ENCODE data around the gene FCHSD2. TPM values are rescaled to one million over a fixed set of nuclear protein-coding genes. Genes with fewer than 3 reads are reported as not detected.

The FCHSD2 gene
- total and polyA plus RNA-seq, 2 donors (not counting 1 experiment from before 2014, with no cell fraction given): 19.5 to 40.6 TPM

DNA sequence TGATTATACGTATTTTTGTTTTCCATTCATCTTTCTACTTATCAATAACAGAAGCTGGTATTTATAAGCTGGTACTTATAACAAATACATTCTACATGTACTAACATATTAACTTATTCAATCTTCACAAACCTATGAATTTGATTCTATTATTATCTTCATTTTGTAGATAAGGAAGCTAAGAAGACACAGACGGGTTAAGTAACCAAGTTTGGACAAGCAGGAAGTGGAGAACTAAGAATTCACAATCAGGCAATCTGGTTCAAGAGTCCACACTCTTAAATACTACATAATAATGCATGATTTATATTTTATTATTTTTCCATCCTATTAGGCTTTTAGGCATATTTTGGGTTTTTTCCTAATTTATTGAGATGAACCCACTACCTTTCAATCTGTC is 25.0 kb downstream of the FCHSD2 start:
- no peaks in the 10 kb centered on the region for H3K36me3 ChIP-seq (ENCODE audit: control insufficient read depth, insufficient read depth, low read length)
- TF ChIP-seq, protein P1, sequence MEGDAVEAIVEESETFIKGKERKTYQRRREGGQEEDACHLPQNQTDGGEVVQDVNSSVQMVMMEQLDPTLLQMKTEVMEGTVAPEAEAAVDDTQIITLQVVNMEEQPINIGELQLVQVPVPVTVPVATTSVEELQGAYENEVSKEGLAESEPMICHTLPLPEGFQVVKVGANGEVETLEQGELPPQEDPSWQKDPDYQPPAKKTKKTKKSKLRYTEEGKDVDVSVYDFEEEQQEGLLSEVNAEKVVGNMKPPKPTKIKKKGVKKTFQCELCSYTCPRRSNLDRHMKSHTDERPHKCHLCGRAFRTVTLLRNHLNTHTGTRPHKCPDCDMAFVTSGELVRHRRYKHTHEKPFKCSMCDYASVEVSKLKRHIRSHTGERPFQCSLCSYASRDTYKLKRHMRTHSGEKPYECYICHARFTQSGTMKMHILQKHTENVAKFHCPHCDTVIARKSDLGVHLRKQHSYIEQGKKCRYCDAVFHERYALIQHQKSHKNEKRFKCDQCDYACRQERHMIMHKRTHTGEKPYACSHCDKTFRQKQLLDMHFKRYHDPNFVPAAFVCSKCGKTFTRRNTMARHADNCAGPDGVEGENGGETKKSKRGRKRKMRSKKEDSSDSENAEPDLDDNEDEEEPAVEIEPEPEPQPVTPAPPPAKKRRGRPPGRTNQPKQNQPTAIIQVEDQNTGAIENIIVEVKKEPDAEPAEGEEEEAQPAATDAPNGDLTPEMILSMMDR (conservative IDR thresholded peaks at IDR 0.05 in 1 of 2, IDR thresholded peaks at IDR 0.05 in 1 of 2; ENCODE audit: low read depth in 1 of 2, low read length in 2 of 2): no peak
- TF ChIP-seq EZH2 (IDR thresholded peaks at IDR 0.05; ENCODE audit: low read length, missing control alignments): no peak
- H3K4me1 ChIP-seq (ENCODE audit: control insufficient read depth, extremely low read depth, insufficient read depth, low read length): no peaks in the 10 kb centered on the region
- H3K9ac ChIP-seq (ENCODE audit: insufficient read depth, low read length): no peak overlapping the region
- no peak for DNase-seq (ENCODE audit: low read depth in 2 of 2)
- H4K20me1 ChIP-seq (ENCODE audit: control insufficient read depth, extremely low read depth, insufficient read depth, low read length): no peaks in the 10 kb centered on the region
- H3K27ac ChIP-seq (ENCODE audit: insufficient read depth, low read length): no peak overlapping the region
- no peaks in the 10 kb centered on the region for H3K79me2 ChIP-seq (ENCODE audit: control insufficient read depth, insufficient read depth, low read length)
- no peaks in the 10 kb centered on the region for H3K27me3 ChIP-seq (ENCODE audit: control insufficient read depth, insufficient read depth, low read length)
- no peak overlapping the region for H2AFZ ChIP-seq (ENCODE audit: low read length)
- H3K9me3 ChIP-seq (ENCODE audit: control insufficient read depth, insufficient read depth, low read depth, low read length): no peaks in the 10 kb centered on the region
- no peak overlapping the region for H3K4me2 ChIP-seq (ENCODE audit: extremely low read depth, insufficient read depth, low read length)
- no peak overlapping the region for H3K4me3 ChIP-seq (replicated peaks in 1 of 4; ENCODE audit: control extremely low read depth in 1 of 4, insufficient read depth in 1 of 4, low read depth in 3 of 4, low read length in 4 of 4)

DNA sequence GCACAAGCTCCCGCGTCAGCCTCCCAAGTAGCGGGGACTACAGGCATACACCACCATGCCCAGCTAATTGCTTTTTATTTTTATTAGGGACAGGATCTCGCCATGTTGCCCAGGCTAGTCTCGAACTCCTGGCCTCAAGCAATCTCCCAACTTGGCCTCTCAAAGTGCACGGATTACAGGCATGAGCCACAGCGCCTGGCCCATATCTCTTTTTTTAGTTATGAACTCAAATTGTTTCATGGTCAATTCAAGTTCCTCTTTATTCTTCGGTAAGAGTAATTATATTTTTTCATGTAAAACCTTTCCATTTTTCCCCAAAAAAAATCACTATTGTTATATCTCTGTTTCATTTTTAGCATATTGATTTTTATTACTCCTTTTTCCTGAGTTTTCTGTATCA is 25.5 kb downstream of the FCHSD2 start:
- H3K27me3 ChIP-seq (ENCODE audit: control insufficient read depth, insufficient read depth, low read length): no peaks in the 10 kb centered on the region
- no peaks in the 10 kb centered on the region for H3K9me3 ChIP-seq (ENCODE audit: control insufficient read depth, insufficient read depth, low read depth, low read length)
- H3K36me3 ChIP-seq (ENCODE audit: control insufficient read depth, insufficient read depth, low read length): no peaks in the 10 kb centered on the region
- no peak overlapping the region for H3K4me2 ChIP-seq (ENCODE audit: extremely low read depth, insufficient read depth, low read length)
- no peak overlapping the region for H3K4me3 ChIP-seq (replicated peaks in 1 of 4; ENCODE audit: control extremely low read depth in 1 of 4, insufficient read depth in 1 of 4, low read depth in 3 of 4, low read length in 4 of 4)
- no peak overlapping the region for H3K27ac ChIP-seq (ENCODE audit: insufficient read depth, low read length)
- H4K20me1 ChIP-seq (ENCODE audit: control insufficient read depth, extremely low read depth, insufficient read depth, low read length): no peaks in the 10 kb centered on the region
- no peaks in the 10 kb centered on the region for H3K79me2 ChIP-seq (ENCODE audit: control insufficient read depth, insufficient read depth, low read length)
- no peak overlapping the region for H2AFZ ChIP-seq (ENCODE audit: low read length)
- no peak overlapping the region for H3K9ac ChIP-seq (ENCODE audit: insufficient read depth, low read length)
- H3K4me1 ChIP-seq (ENCODE audit: control insufficient read depth, extremely low read depth, insufficient read depth, low read length): no peaks in the 10 kb centered on the region
- TF ChIP-seq, protein P1 (conservative IDR thresholded peaks at IDR 0.05 in 1 of 2, IDR thresholded peaks at IDR 0.05 in 1 of 2; ENCODE audit: low read depth in 1 of 2, low read length in 2 of 2): no peak
- no peak for TF ChIP-seq EZH2 (IDR thresholded peaks at IDR 0.05; ENCODE audit: low read length, missing control alignments)
- DNase-seq (ENCODE audit: low read depth in 2 of 2): no peak

DNA sequence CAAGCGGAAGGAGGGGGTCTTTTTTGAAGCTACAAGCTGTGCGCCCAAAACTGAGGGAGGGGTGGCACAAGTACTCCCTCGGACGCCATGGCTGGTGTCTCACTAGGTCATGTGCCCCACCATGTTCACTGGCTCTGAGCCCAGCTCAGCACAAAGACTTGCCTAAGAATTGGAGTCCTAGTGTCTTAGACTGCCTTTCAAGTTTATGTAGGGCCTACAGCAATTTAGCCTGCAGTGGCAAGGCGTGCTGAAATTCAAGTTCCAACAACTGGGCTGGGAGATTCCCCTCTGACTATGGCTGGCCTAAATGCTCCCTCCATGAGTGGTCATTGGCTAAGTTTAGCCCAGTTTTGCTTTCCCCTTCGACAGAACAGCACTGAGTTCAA is 27.3 kb downstream of the FCHSD2 start:
- no peak overlapping the region for H3K4me3 ChIP-seq (replicated peaks in 1 of 4; ENCODE audit: control extremely low read depth in 1 of 4, insufficient read depth in 1 of 4, low read depth in 3 of 4, low read length in 4 of 4)
- H3K79me2 ChIP-seq (ENCODE audit: control insufficient read depth, insufficient read depth, low read length): no peaks in the 10 kb centered on the region
- H3K4me2 ChIP-seq (ENCODE audit: extremely low read depth, insufficient read depth, low read length): no peak overlapping the region
- H3K36me3 ChIP-seq (ENCODE audit: control insufficient read depth, insufficient read depth, low read length): no peaks in the 10 kb centered on the region
- TF ChIP-seq, protein P1 (conservative IDR thresholded peaks at IDR 0.05 in 1 of 2, IDR thresholded peaks at IDR 0.05 in 1 of 2; ENCODE audit: low read depth in 1 of 2, low read length in 2 of 2): no peak
- TF ChIP-seq EZH2 (IDR thresholded peaks at IDR 0.05; ENCODE audit: low read length, missing control alignments): no peak
- DNase-seq (ENCODE audit: low read depth in 2 of 2): no peak
- H3K9me3 ChIP-seq (ENCODE audit: control insufficient read depth, insufficient read depth, low read depth, low read length): no peaks in the 10 kb centered on the region
- H3K4me1 ChIP-seq (ENCODE audit: control insufficient read depth, extremely low read depth, insufficient read depth, low read length): no peaks in the 10 kb centered on the region
- H4K20me1 ChIP-seq (ENCODE audit: control insufficient read depth, extremely low read depth, insufficient read depth, low read length): no peaks in the 10 kb centered on the region
- no peak overlapping the region for H3K9ac ChIP-seq (ENCODE audit: insufficient read depth, low read length)
- H2AFZ ChIP-seq (ENCODE audit: low read length): no peak overlapping the region
- H3K27ac ChIP-seq (ENCODE audit: insufficient read depth, low read length): no peak overlapping the region
- no peaks in the 10 kb centered on the region for H3K27me3 ChIP-seq (ENCODE audit: control insufficient read depth, insufficient read depth, low read length)
